AG09319 (cell line): ENCODE data around the gene SPTBN4.
A peak's percentile ranks its signal among the peaks of the same experiment; 100 is the strongest.

Experiments
- DNase-seq: peaks from one replicate; pipeline ENCODE4 v3.0.0-alpha.2; 2010; ENCODE audit warnings: low read depth; ENCODE audit errors: extremely low read depth
- CTCF ChIP-seq: IDR thresholded peaks from 2 replicates; pipeline ENCODE4 v1.5.1; 2011; ENCODE audit warnings: low read depth, mild to moderate bottlenecking, inconsistent platforms, low read length, moderate library complexity

The SPTBN4 gene

DNA sequence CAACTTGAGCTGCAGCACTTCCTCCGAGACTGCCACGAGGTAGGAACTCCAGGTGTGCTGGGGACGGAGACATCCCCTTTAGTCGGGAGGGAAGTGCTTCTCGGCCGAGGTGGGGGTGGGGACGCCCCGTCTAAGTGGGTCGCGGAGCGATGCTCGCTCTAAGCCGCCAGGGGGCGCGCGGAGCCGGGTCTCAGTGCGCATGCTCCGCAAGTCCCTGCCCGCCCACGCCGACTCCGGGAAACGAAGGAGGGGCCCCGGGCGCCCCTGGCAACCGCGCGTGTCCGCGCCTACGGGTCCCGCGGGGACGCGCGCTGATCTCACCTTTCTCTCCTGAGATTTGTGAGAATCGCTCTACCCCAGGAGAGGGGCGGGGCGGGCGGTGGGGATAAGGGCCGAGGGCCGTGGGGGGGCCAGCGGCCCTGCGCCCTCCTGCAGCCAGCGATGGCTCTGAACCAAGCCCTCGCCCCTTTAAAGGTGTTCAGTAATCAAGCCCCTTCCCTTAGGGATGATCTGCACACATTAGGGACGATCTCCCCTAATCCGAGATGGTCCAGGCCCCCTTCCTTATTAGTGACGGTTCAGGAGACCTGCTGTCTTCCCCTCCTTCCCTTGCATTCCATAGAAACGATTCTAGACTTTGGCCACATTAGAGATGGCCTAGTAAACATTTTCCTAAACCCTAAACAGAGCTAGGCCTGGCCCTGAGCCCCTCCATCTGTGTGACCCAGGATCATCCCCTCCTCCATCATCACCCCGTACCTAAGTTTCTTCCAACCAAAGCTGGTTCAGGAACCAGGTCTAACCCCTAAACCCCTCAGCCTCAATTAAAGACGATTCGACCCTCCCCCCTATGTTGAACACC is 62.5 kb downstream of the SPTBN4 start:
- DNase-seq = peak; percentile 40
- TF ChIP-seq CTCF = peak; percentile 84

- TF ChIP-seq CTCF = no peak; the same call in 1 of the 2 replicates
- no peak for DNase-seq
Measured at GRCh38 chr19:40530091-40530901, 63.5 kb downstream of the SPTBN4 start.

DNA sequence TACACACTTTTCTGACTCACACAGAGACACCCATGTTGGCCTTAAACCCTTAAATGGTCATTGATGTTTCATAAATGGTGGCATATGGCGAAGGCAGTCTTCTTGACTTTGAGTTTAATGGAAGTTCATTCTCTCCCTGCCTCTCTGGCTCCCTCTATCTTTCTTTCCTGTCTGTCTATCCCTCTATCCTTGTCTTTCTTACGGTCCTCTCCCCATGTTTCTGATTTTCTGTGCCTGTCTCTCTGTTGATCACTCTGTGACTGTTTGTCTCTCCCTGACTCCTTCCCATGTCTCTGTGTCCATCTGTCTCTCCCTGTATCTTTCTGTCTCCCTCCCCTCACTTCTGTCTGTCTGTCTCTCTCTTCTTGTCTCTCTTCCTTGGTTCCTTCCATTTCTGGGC is 66.7 kb downstream of the SPTBN4 start:
- DNase-seq = no peak
- TF ChIP-seq CTCF = no peak; the same call in 1 of the 2 replicates

DNA sequence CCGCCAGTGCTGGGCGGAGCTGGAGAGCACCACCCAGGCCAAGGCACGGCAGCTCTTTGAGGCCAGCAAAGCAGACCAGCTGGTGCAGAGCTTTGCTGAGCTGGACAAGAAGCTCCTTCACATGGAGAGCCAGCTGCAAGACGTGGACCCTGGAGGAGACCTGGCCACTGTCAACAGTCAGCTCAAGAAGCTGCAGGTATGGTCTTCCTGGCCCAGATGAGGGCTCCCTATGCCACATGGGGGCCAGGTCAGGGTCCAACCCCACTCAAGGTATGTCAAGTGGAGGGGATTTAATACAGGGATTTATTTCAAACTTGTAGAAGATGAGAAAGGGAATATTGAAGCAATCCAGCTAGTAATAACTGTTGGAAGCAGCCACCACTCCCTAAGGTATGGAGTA is 67.3 kb downstream of the SPTBN4 start:
- no peak for DNase-seq
- no peak for TF ChIP-seq CTCF

DNA sequence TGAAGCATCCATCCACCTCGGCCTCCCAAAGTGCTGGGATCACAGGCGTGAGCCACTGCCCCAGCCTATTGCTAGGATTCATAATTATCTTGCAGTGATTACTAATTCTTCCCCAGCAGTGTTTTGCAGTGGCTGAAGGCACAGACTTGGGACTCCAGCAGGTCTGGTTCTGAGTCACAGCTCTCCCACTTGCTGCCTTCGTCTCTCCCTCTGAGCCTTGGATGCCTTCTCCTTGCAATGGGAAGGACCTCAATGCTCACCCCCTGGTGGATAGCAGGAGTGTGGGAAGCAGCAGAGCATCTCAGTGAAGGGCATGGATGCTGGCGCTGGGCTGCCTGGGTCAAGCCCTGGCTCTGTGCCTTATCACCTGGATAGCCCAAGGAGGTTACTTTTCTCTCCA is 72.3 kb downstream of the SPTBN4 start:
- DNase-seq = no peak
- TF ChIP-seq CTCF = no peak

DNA sequence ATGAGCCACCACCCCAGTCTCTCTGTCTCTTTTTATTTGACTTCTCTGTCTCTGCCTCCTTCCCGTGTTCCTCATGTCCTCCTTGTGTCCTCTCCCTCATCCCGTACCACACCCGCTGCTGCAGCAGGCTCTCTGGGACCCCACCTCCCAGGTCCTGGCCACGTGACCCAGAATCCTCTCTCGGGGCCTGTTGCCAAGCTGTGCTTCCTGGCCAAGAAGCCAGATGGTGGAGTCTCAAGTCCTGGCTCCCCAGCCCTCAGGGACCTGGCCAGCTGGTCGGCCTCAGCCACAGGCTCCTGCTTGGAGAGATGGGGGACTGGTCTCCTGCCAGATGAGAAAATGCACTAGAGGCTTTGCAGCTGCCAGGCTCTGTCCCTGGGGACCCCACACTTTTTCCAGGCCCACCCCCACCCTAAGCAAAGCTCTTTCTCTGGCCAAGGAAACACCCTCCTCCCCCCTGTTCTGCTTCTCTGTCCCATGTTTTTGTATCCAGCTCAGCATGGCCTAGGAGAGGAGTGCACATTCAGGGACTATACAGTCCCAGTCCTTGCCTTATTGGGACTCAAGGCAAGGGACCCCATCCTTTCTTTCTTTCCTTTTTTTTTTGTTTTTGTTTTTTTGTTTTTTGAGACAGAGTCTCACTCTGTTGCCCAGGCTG is 75.5 kb downstream of the SPTBN4 start:
- DNase-seq = no peak
- TF ChIP-seq CTCF = no peak
